Large intestine (tissue), 3 donors: Measurements from ENCODE around the gene TTC7B. TPM values are rescaled to one million over a fixed set of nuclear protein-coding genes. Genes with fewer than 3 reads are reported as not detected.
A peak's percentile ranks its signal among the peaks of the same experiment; 100 is the strongest.

Experiments used
- DNase-seq, 2 donors: peaks; one replicate each; pipeline versions ENCODE4 v3.0.0 to v3.0.0-alpha.2; 2013
- H3K27ac ChIP-seq: one replicate; pipeline ENCODE4 v1.5.1; 2013; ENCODE audit warnings: low read length
- H3K27me3 ChIP-seq: 2 replicates; pipeline ENCODE4 v1.6.1; 2013; ENCODE audit warnings: low read length; ENCODE audit not compliant: control insufficient read depth, insufficient read depth
- H3K36me3 ChIP-seq: 2 replicates; pipeline ENCODE4 v1.6.1; 2013; ENCODE audit warnings: low read length; ENCODE audit not compliant: control insufficient read depth, insufficient read depth
- H3K4me1 ChIP-seq: one replicate; pipeline ENCODE4 v1.6.1; 2013; ENCODE audit warnings: low read length; ENCODE audit not compliant: control insufficient read depth, insufficient read depth
- H3K4me3 ChIP-seq: one replicate; pipeline ENCODE4 v1.5.1; 2013; ENCODE audit warnings: low read length
- H3K9me3 ChIP-seq: one replicate; pipeline ENCODE4 v1.6.1; 2013; ENCODE audit warnings: mild to moderate bottlenecking, low read depth, low read length, moderate library complexity; ENCODE audit not compliant: control insufficient read depth
- WGBS: methylation state at CpG from one replicate; pipeline ENCODE4 v1.1.5; 2013; ENCODE audit warnings: low lambda C conversion rate; ENCODE audit not compliant: insufficient coverage; 5-methylcytosine and 5-hydroxymethylcytosine counted together
- polyA plus RNA-seq: library from polyadenylated mRNA; unstranded; fragments of 120-200 nt; gene quantifications from one replicate; pipeline ENCODE4 v1.2.1, GENCODE V29; 2013

The TTC7B gene
- polyA plus RNA-seq, 1 donor: 12.2 TPM

DNA sequence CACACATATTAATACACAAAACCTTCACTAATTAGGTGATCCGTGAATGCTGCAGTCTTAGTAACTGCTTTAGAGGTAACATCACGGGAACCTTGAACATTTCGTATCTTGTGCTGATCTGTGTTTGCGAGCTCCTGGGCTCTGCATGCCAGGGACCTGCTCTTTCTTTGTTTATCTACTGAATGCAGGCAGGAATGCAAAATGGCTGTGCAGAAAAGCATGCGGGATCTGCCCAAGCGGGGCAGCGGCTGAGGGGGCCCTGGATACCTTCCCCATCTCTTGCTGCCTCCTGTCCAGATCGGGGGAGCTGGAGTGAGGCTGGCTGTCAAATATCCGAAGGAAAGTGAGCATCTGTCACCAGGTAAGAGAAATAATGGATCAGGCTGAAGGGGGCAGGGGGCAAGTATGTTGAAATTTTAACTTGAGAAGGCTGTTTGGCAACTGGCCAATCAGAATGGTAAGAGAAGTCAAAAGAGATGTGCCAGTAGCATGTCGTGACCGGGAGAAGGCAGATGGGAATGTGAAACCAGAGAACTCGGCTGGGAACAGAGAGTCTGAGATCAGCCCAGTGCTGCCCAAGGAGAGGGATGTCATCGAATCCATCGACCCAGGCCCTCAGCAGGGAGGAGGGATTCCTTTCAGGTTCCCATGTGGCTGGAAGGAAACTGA is 191.4 kb downstream of the TTC7B start:
- peak in 1 of 2 donors; percentile 21 for DNase-seq
- peaks cover 10% of the 10 kb centered on the region for H3K4me1 ChIP-seq
- H3K4me3 ChIP-seq: no peak overlapping the region
- H3K36me3 ChIP-seq: no peaks in the 10 kb centered on the region
- H3K27ac ChIP-seq: no peak overlapping the region
- WGBS: 23% methylated on average over 4 of the region's 14 CpGs
- H3K9me3 ChIP-seq: no peaks in the 10 kb centered on the region
- H3K27me3 ChIP-seq: no peaks in the 10 kb centered on the region

DNA sequence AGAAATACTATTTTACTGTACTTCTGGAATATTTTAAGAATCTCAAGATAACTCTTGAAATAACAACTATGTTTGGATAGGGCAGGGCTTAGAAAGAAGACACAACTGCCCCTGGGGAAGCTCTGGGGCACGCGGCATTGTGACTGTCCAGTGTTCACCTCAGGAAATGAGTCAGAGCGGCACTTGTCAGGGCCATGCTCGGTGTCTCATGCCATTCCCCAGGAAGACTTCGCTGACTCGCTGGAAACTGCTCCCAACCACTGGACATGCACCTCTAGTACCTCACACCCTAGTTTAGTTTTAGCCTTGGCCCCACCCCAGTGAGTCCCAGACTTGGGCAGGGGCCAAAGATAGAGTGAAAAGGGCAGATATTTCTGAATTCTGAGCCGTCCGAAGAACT is 192.0 kb downstream of the TTC7B start:
- no peaks in the 10 kb centered on the region for H3K36me3 ChIP-seq
- H3K9me3 ChIP-seq: no peaks in the 10 kb centered on the region
- no peak overlapping the region for H3K4me3 ChIP-seq
- H3K27me3 ChIP-seq: no peaks in the 10 kb centered on the region
- no peak for DNase-seq
- peaks cover 5% of the 10 kb centered on the region for H3K4me1 ChIP-seq
- H3K27ac ChIP-seq: no peak overlapping the region
- WGBS: no CpG with 5 or more reads among the region's 8 CpGs

GRCh38 chr14:90621201-90621600 is 195.0 kb downstream of the TTC7B start:
- WGBS: 95% methylated on average over 4 of the region's 32 CpGs
- H3K4me3 ChIP-seq: no peak overlapping the region

DNA sequence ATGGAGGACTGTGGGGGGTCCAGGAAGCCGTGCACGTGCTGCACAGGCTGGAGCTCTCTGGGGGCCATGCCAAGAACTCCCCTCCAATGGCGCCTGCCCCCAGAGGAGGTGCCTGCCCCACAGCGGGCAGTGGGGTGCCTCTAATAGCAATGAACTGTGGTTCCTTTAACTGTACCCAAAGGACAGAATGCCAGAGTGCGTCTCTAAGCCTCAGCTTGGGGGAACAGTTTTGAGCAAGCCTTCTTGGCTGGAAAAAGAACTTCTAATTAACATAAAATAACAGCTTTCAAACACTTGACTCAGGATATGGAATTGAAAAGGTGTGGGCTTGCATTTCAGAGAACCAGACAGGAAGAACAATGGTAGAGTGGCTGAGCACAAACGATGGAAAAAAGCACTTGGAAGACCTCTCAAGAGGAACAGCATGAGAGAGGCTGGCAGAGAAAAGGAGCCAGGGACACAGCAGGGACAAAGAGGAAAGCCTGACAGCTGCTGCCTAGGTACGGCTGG is 195.6 kb downstream of the TTC7B start:
- H3K4me3 ChIP-seq: no peak overlapping the region
- H3K27ac ChIP-seq: no peak overlapping the region
- peaks cover 3% of the 10 kb centered on the region for H3K36me3 ChIP-seq
- peaks cover 5% of the 10 kb centered on the region for H3K4me1 ChIP-seq
- H3K27me3 ChIP-seq: no peaks in the 10 kb centered on the region
- 67% methylated on average over 1 of the region's 7 CpGs for WGBS
- no peak for DNase-seq
- H3K9me3 ChIP-seq: no peaks in the 10 kb centered on the region

More at GRCh38 chr14:90621201-90621600, 195.0 kb downstream of the TTC7B start:
- H3K4me1 ChIP-seq: peaks cover 5% of the 10 kb centered on the region
- no peaks in the 10 kb centered on the region for H3K9me3 ChIP-seq
- H3K27me3 ChIP-seq: no peaks in the 10 kb centered on the region
- peaks cover 3% of the 10 kb centered on the region for H3K36me3 ChIP-seq
- no peak for DNase-seq
- no peak overlapping the region for H3K27ac ChIP-seq

DNA sequence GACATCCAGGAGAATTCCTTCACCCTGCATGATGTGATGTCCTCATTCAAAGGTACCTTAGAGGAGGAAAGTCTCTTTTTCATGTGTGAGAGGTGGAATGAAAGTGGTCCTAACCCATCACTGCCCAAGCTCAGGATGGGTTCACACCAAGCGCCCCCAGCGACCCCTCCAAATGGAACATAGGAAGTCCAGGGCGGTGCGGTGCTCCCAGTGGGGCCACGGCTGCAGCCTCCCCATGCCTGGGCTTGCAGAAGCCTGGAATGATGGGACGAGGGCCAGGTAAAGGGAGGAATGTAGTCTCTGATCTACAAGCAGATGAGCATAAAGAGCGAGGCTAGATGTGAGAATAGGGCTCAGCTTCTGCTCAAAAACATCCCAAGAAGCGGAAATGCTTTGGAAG is 196.3 kb downstream of the TTC7B start:
- WGBS: no CpG with 5 or more reads among the region's 8 CpGs
- peaks cover 3% of the 10 kb centered on the region for H3K36me3 ChIP-seq
- H3K4me3 ChIP-seq: no peak overlapping the region

GRCh38 chr14:90617961-90618360 is 198.3 kb downstream of the TTC7B start:
- Histone ChIP-seq H3K4me1 (no peaks in the 10 kb centered on the region), H3K9me3 (no peaks in the 10 kb centered on the region), H3K36me3 (peaks cover 3% of the 10 kb centered on the region), H3K27ac (no peak overlapping the region), H3K4me3 (no peak overlapping the region), H3K27me3 (no peaks in the 10 kb centered on the region)
- no CpG with 5 or more reads among the region's 7 CpGs for WGBS
- no peak for DNase-seq

More for the DNA sequence above, 196.3 kb downstream of the TTC7B start:
- DNase-seq: no peak
- peaks cover 3% of the 10 kb centered on the region for H3K4me1 ChIP-seq
- no peak overlapping the region for H3K27ac ChIP-seq
- no peaks in the 10 kb centered on the region for H3K9me3 ChIP-seq
- H3K27me3 ChIP-seq: no peaks in the 10 kb centered on the region

DNA sequence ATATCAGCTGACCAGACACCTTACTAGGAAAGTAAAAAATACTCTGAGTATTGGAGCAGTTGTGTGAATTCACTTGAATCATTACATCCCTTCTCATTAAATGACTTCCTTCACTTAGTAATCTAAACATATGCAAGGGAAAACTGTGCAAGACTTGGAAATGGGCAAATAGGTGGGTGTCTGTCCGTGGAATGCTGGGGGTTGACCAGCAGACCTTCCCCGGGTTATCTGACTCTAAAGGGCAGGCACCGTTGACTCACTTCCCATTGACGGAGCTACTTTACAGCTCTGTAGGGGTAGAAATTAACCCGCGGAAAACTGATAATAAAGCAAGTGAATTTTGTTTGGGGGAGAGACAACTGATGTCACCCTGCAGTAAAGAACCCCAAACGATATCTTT is 199.3 kb downstream of the TTC7B start:
- H3K4me3 ChIP-seq: no peak overlapping the region
- H3K27me3 ChIP-seq: no peaks in the 10 kb centered on the region
- peaks cover 3% of the 10 kb centered on the region for H3K36me3 ChIP-seq
- no peak for DNase-seq
- H3K27ac ChIP-seq: no peak overlapping the region
- no peaks in the 10 kb centered on the region for H3K4me1 ChIP-seq
- H3K9me3 ChIP-seq: no peaks in the 10 kb centered on the region
- WGBS: 20% methylated on average over 1 of the region's 7 CpGs

DNA sequence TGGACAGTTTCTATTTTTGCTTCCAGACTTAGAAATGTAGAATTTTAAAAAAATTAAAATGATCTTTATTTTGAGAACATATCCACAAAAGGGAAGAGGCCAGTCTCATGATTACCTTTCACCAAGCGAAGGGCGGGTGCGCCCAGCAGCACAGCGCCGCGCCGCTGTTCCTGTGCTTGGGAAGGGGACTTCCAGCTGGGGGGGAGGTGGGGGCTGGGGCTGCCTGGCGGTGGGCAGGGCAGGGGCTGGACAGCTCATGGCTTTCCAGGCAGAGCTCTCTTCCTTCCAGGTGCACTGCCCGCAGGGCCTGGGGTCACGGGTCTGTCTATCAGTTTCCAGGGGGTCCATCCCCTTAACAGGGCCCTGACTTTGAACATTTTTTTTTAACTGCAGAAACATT is 199.9 kb downstream of the TTC7B start:
- no peaks in the 10 kb centered on the region for H3K9me3 ChIP-seq
- H3K27ac ChIP-seq: peak overlapping the region; percentile 26
- H3K27me3 ChIP-seq: no peaks in the 10 kb centered on the region
- WGBS: no CpG with 5 or more reads among the region's 10 CpGs
- H3K4me3 ChIP-seq: no peak overlapping the region
- peaks cover 3% of the 10 kb centered on the region for H3K36me3 ChIP-seq
- no peak for DNase-seq
- no peaks in the 10 kb centered on the region for H3K4me1 ChIP-seq

DNA sequence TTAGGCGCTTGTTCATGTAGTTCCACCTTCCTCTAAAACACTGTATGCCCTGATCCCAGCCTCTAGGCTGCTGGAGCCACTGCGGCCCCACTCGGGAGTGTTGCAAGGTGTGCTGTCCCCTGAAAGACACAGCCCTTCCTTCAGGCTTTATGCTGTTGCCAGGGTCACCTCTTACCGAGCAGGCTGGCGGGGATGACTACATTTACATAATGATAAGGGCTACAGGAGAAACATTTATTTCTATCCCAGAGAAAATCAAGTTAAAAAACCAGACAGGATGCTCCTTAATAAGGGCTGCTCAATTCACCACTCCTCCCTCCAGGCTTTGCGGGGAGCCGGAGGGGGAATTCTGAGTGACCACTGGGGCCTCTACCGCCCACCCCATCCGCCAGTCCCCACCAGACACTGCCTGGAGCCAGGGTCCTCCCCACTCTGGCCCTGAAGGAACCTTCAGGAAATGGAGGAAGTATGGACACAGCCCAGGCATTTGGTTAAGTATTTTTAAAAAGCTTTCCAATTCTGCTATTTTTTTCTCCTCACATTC is 200.6 kb downstream of the TTC7B start:
- Histone ChIP-seq H3K9me3 (no peaks in the 10 kb centered on the region), H3K4me3 (no peak overlapping the region), H3K36me3 (peaks cover 3% of the 10 kb centered on the region), H3K27me3 (no peaks in the 10 kb centered on the region), H3K27ac (peak overlapping the region; percentile 42), H3K4me1 (no peaks in the 10 kb centered on the region)
- DNase-seq: no peak
- WGBS: no CpG with 5 or more reads among the region's 9 CpGs

DNA sequence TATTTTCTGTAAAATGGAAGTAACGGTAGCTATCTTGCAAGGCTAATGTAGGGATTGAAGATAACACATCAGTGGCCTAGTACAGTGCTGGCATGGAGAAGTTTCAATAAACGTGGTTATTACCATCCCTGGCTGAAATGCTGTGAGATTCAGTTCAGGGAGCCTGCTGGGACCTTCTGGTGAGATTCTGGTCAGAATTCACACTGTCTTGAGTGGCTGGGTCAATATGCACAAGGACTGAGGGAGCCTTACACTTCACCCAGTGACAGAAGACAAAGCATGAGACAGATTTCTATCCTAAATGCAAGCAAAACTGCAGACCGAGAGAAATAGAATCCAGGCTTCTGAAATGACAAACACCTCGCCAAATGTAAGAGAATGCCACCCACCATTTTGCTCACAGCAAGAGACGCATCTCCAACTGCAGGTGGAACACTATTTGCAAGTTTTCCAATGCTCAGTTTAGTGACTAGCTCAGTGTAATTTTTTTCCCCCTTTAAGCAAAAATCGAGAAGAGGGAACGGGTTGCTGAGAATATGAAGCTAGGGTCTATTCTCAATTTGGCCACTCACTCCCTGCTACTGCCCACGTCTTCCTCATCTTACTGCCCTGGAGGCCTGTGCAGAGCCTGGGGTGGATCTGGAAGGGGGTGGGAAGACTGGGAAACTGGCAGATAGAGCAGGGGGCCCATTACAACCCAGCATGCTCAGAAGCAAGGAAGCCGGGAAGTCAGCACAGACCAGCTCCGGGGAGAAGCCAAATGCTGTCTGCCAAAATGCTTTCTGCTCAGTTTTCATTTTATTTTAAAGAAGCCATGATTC is 201.3 kb downstream of the TTC7B start:
- no peak for DNase-seq
- Histone ChIP-seq H3K4me1 (no peaks in the 10 kb centered on the region), H3K9me3 (no peaks in the 10 kb centered on the region), H3K27me3 (no peaks in the 10 kb centered on the region), H3K4me3 (no peak overlapping the region), H3K36me3 (peaks cover 3% of the 10 kb centered on the region), H3K27ac (peak overlapping the region; percentile 42)
- 86% methylated on average over 1 of the region's 10 CpGs for WGBS
